ENCODE results near the gene TUBA1A.
"Not testable (repeated sequence)": the region's sequence is repeated elsewhere in the genome, so short reads cannot be mapped to it uniquely, and the experiment has no call there.

Gene TUBA1A

GRCh38 chr12:49200919-49201594, 12.2 kb upstream of the TUBA1A start:
- peak; percentile 60 for DNase-seq (ENCODE audit: low spot score)

GRCh38 chr12:49198431-49199155, 9.7 kb upstream of the TUBA1A start:
- DNase-seq (ENCODE audit: low spot score) = peak; percentile 88

DNA sequence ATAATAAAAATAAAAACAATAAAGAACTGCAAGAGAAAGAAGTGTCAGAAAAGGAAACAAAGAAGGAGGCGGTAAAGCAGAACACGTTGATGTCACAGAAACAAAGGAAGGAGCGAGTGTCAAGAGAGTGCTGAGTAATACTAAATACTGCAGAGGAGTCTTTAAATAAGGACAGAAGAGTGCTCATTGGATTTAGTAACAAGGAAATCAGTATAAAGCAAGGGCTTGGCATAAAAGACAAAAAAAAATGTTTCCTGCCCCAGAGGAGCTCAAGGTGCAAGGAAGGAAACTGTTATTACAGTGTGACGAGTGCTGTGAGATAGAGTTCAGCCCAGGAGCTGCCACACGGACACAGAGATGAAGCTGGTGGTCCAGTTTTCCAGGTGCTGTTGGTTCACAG, 8.4 kb upstream of the TUBA1A start:
- no peak for DNase-seq (ENCODE audit: low spot score)

DNA sequence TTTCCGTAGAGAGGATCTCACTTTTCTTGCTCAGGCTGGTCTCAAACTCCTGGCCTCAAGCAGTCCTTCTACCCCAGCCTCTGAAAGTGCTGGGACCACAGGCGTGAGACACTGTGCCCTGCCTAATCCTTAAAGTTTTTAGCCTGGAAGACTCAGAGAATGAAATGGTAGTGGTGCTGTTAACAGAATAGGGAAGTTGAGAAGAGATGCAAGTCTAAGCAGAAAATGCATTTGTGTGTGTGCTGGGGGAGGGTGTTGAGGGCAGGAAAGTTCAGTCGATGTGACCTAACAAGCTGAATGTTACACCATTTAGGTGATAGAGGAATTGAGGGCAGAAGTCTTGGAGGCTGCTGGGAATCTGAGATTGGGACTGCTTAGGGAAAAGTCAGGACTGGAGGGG, 6.9 kb upstream of the TUBA1A start:
- DNase-seq (ENCODE audit: low spot score) = no peak

DNA sequence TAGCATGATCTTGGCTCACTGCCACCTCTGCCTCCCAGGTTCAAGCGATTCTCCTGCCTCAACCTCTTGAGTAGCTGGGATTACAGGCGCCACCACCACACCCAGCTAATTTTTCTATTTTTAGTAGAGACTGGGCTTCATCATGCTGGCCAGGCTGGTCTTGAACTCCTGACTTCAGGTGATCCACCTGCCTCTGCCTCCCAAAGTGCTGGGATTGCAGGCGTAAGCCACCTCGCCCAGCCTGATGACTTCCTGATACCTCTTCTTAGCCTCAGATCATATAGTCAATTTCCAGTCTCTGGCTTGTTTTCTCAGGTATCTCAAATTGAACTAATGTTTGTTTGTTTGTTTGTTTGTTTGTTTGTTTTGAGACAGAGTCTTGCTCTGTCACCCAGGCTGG, 4.9 kb upstream of the TUBA1A start:
- DNase-seq (ENCODE audit: low spot score) = not testable (repeated sequence)

GRCh38 chr12:49191498-49191897, 2.6 kb upstream of the TUBA1A start:
- not testable (repeated sequence) for DNase-seq (ENCODE audit: low spot score)

- DNase-seq (ENCODE audit: low spot score) = no peak
These were observed 2.1 kb upstream of the TUBA1A start for GRCh38 chr12:49190974-49191373.

DNA sequence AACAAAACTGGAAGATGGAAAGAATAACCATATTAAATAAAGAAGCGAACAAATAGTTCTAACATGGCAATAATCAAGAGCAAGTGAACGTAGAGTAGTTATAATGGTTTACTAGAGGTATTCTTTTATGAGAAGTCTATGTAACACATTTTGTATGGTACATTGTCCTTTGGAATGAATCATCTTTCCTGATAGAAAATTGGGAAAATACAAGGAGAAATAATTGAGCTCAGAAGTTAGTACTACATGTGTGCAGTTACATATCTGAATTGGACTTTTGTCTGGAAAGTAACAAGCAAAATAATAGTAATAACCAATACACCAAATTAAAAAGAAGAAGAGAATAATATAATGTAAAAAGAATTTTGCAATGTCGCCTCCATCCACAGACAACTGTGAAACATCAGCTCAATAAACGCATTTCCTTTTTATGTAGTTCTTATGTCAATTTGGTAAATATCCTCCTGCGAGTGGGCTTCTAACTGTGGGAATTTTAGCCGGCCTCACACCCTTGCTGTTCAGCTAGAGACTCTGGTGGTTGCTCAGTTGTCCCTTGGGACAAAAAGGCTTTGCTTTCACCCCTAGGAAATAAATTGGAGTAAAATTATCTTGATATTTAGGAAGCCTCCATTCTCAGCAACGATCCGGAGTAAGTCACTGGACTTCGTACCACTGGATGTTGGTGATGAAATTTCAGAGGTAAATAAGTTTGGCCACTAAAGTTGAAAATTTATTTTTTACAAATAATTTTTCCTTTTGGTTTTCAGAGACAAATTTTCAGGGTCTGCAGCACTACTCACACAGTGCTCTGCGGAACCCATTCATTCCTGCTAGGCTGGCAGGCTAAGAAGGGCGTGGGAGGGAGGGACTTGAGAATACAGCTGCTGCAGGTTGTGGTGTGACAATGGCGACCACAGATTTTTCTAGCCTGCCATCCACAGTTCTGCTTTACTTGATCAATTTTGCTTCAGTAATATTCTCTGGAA, 1.1 kb upstream of the TUBA1A start:
- DNase-seq (ENCODE audit: low spot score) = no peak

DNA sequence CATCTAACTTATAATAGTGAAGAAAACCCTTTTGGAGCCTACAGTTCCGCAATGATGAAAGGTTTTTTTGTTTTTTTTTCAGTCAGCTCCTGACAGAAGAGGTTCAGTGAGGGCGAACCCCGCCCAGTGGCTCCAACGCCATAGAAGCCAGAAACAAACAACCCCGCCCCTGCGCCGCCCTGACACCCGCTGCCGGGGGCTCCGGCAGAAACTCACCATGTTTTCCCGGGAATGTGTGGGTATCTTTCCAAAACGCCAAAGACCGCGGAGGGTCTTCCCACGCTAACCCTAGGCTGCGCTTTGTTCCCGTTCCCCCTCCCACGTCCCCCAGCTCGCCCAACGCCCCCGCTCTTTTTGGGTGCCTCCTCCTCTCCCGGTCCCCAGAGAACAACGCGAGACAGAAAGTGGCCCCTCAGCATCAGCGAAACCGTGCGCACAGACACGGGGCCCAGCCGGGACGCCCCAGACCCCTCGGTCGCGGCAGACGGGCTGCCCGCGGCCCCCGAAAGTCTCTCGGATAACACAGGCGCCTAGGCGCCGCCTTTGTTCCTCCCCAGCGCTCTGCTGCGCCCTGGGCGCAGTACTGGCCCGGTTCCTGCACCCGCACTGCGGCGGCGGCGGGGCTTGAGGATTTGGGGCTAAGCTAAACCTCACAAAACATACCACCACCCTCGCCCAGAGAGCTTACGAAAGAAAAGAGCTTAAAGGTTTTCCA, 522 bp downstream of the TUBA1A start:
- DNase-seq (ENCODE audit: low spot score) = peak; percentile 45

DNA sequence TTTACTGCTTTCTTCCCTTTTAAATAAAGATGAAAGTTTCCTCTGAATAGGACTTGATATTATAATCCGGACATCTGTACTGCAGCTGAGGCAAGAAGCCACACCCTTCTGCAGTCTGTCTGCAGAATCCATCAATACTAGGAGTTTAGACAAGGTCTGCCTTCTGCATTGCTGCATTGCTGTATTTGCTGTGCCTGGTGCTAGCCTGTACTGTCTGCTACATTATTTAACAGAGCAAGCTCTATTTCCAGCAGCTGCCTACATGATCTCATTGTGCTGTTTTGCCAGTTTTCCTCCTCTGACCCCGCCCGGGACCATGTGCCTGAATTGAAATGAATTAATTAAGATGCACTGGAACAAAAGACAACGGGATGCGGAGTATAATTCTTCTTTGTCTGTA, 1.7 kb downstream of the TUBA1A start:
- peak; percentile 86 for DNase-seq (ENCODE audit: low spot score)

GRCh38 chr12:49186307-49186706, 2.6 kb downstream of the TUBA1A start:
- not testable (repeated sequence) for DNase-seq (ENCODE audit: low spot score)

GRCh38 chr12:49184697-49185096, 4.2 kb downstream of the TUBA1A start:
- not testable (repeated sequence) for DNase-seq (ENCODE audit: low spot score)

- DNase-seq (ENCODE audit: low spot score) = not testable (repeated sequence)
These were observed 5.5 kb downstream of the TUBA1A start for GRCh38 chr12:49183214-49183950.

- no peak for DNase-seq (ENCODE audit: low spot score)
These were observed 14.7 kb downstream of the TUBA1A start for GRCh38 chr12:49174218-49174617.

GRCh38 chr12:49170924-49171323, 18.0 kb downstream of the TUBA1A start:
- no peak for DNase-seq (ENCODE audit: low spot score)

DNA sequence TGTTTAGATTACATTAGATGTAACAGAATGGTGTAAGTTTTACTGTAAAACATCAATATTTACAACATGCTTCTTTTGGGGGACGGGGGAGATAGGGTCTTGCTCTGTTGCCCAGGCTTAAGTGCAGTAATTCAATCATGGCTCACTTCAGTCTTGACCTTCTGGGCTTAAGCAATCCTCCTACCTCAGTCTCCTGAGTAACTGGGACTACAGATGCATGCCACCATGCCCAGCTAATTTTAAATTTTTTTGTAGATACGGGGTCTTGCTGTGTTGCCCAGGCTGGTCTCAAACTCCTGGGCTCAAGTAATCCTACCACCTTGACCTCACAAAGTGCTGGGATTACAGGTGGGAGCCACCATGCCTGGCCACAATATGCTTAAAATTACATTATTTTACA, 23.8 kb downstream of the TUBA1A start:
- no peak for DNase-seq (ENCODE audit: low spot score)

DNA sequence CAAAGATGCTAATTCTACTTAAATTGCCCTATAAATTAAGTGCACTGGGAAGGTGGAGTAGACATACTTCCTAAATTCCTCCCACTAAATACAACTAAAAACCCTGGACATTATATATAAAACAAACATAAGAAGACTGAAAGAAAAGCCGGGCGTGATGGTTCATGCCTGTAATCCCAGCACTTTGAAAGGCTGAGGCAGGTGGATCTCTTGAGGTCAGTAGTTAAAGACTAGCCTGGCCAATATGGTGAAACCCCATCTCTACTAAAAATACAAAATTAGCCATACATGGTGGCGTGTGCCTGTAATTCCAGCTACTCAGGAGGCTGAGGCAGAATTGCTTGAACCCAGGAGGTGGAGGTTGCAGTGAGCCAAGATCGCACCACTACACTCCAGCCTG, 27.0 kb downstream of the TUBA1A start:
- DNase-seq (ENCODE audit: low spot score) = not testable (repeated sequence)

GRCh38 chr12:49161092-49161795, 27.6 kb downstream of the TUBA1A start:
- DNase-seq (ENCODE audit: low spot score) = no peak

GRCh38 chr12:49160399-49160798, 28.5 kb downstream of the TUBA1A start:
- no peak for DNase-seq (ENCODE audit: low spot score)

DNA sequence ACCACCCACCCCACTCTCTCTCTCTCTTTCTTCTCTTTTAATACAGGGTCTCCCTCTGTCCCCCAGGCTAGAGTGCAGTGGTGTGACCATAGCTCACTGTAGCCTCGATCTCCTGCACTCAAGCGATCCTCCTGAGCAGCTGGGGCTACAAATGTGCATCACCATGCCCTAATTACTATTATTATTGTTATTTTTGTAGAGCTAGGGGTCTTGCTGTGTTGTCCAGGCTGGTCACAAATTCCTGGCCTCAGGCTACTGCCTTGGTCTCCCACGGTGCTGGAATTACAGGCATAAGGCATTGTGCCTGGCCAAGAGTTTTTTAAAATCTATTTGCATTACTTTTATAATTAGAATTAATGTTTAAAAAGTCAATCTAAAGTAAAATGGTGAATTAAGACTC, 34.7 kb downstream of the TUBA1A start:
- DNase-seq (ENCODE audit: low spot score) = no peak

Data from COLO829 (cell line).